H1 (cell line): ENCODE data around the gene DLK1. TPM values are rescaled to one million over a fixed set of nuclear protein-coding genes. Genes with fewer than 3 reads are reported as not detected.

ENCODE experiments used
- CTCF ChIA-PET: fragments of 300-600 bp; sonication (Branson Sonifier 250); formaldehyde crosslinking; loops from one replicate; lab custom pipeline; 2021; ENCODE audit not compliant: partially characterized antibody; lab: Charles Lee
- POLR2A ChIA-PET: fragments of 300-600 bp; sonication (Branson Sonifier 250); formaldehyde crosslinking; loops from one replicate; lab custom pipeline; 2021; ENCODE audit warnings: inconsistent platforms; ENCODE audit not compliant: partially characterized antibody; lab: Charles Lee
- DNase-seq, 2 experiments: peaks; one replicate each; pipeline versions ENCODE4 v3.0.0 to v3.0.0-alpha.2; 2010 to 2022; ENCODE audit warnings: low spot score in 2 of 2, low read depth in 1 of 2, mixed read lengths in 1 of 2
- FAIRE-seq: peaks from 2 replicates; lab custom pipeline; 2011; peaks lifted over from hg19 to GRCh38; lab: Jason Lieb, UNC
- H2AFZ ChIP-seq: 2 replicates; pipeline ENCODE4 v1.8.1; 2012; ENCODE audit warnings: low read length, inconsistent platforms
- H2AK5ac ChIP-seq: 2 replicates; pipeline ENCODE4 v1.6.1; 2013; ENCODE audit warnings: low read depth, low read length
- H2BK120ac ChIP-seq: replicated peaks from 2 replicates; pipeline ENCODE3; 2013; ENCODE audit warnings: low read depth, low read length, inconsistent platforms
- H2BK12ac ChIP-seq: 2 replicates; pipeline ENCODE4 v1.6.1; 2013; ENCODE audit warnings: low read depth, low read length
- H2BK15ac ChIP-seq: 2 replicates; pipeline ENCODE4 v1.6.1; 2013; ENCODE audit warnings: low read length
- H2BK20ac ChIP-seq: 2 replicates; pipeline ENCODE4 v1.6.1; 2013; ENCODE audit warnings: low read length
- H2BK5ac ChIP-seq: 2 replicates; pipeline ENCODE4 v1.6.1; 2013; ENCODE audit warnings: low read depth, low read length
- H3K14ac ChIP-seq: 2 replicates; pipeline ENCODE4 v1.6.1; 2013; ENCODE audit warnings: inconsistent platforms; ENCODE audit not compliant: insufficient read length
- H3K18ac ChIP-seq: 2 replicates; pipeline ENCODE4 v1.6.1; 2013; ENCODE audit warnings: low read length; ENCODE audit errors: extremely low read depth
- H3K23ac ChIP-seq: 2 replicates; pipeline ENCODE4 v1.6.1; 2013; ENCODE audit warnings: inconsistent platforms; ENCODE audit not compliant: insufficient read length
- H3K23me2 ChIP-seq: 2 replicates; pipeline ENCODE4 v1.6.1; 2013; ENCODE audit warnings: low read depth, low read length
- H3K27ac ChIP-seq: 2 replicates; pipeline ENCODE4 v1.6.1; 2011; ENCODE audit warnings: low read depth, low read length, inconsistent platforms
- H3K27me3 ChIP-seq, 4 experiments: replicated peaks in 1 of 4; 1 replicate in 1 of 4; 2 replicates in 3 of 4; pipeline versions ENCODE4 v1.6.1 to v1.8.1; 2011 to 2013; ENCODE audit warnings: low read length in 3 of 4, mild to moderate bottlenecking in 3 of 4, inconsistent platforms in 2 of 4, mixed read lengths in 2 of 4, moderate library complexity in 1 of 4; ENCODE audit not compliant: control insufficient read depth in 3 of 4, insufficient read depth in 3 of 4; ENCODE audit errors: extremely low read depth in 1 of 4
- H3K36me3 ChIP-seq, 4 experiments: 2 replicates each; pipeline versions ENCODE4 v1.6.1 to v1.8.1; 2011 to 2013; ENCODE audit warnings: mild to moderate bottlenecking in 4 of 4, low read length in 3 of 4, moderate library complexity in 2 of 4, control low read depth in 1 of 4, inconsistent platforms in 1 of 4; ENCODE audit not compliant: insufficient read depth in 4 of 4, control insufficient read depth in 2 of 4
- H3K4ac ChIP-seq: replicated peaks from 2 replicates; pipeline ENCODE3; 2013; ENCODE audit warnings: low read length, low read depth, mixed read lengths, inconsistent platforms; ENCODE audit not compliant: insufficient read length
- H3K4me1 ChIP-seq, 4 experiments: replicated peaks in 1 of 4; 1 replicate in 1 of 4; 2 replicates in 3 of 4; pipeline versions ENCODE4 v1.6.1 to v1.8.1; 2011 to 2013; ENCODE audit warnings: low read length in 3 of 4, inconsistent platforms in 2 of 4, mixed read lengths in 1 of 4; ENCODE audit not compliant: insufficient read depth in 4 of 4, control insufficient read depth in 3 of 4
- H3K4me2 ChIP-seq, 2 experiments: 2 replicates each; pipeline versions ENCODE4 v1.6.1 to v1.8.1; 2011 to 2013; ENCODE audit warnings: low read depth in 2 of 2, low read length in 2 of 2, control low read depth in 1 of 2, inconsistent platforms in 1 of 2, mild to moderate bottlenecking in 1 of 2; ENCODE audit not compliant: insufficient read depth in 1 of 2
- H3K4me3 ChIP-seq, 4 experiments: fragments of 200-600, 300-600 bp in 1 of 4; sonication (generic), shearing (Covaris generic), sonication (Bioruptor Twin) in 1 of 4; 2 replicates each; pipeline versions ENCODE4 v1.5.1 to v1.8.1; 2011 to 2016; ENCODE audit warnings: low read length in 4 of 4, low read depth in 3 of 4, control low read depth in 2 of 4, inconsistent platforms in 2 of 4, mild to moderate bottlenecking in 2 of 4, mixed read lengths in 1 of 4, moderate library complexity in 1 of 4; ENCODE audit not compliant: insufficient read depth in 2 of 4; ENCODE audit errors: extremely low read depth in 1 of 4
- H3K56ac ChIP-seq: replicated peaks from 2 replicates; pipeline ENCODE3; 2013; ENCODE audit warnings: low read depth, mild to moderate bottlenecking, mixed read lengths, low read length, inconsistent platforms; ENCODE audit not compliant: insufficient read length
- H3K79me1 ChIP-seq: 2 replicates; pipeline ENCODE4 v1.6.1; 2013; ENCODE audit warnings: low read depth, low read length, control low read depth
- H3K79me2 ChIP-seq, 2 experiments: 2 replicates each; pipeline versions ENCODE4 v1.6.1 to v1.8.1; 2012 to 2013; ENCODE audit warnings: low read length in 2 of 2, mild to moderate bottlenecking in 2 of 2, inconsistent platforms in 1 of 2; ENCODE audit not compliant: insufficient read depth in 2 of 2, control insufficient read depth in 1 of 2
- H3K9ac ChIP-seq, 4 experiments: replicated peaks in 1 of 4; 1 replicate in 1 of 4; 2 replicates in 3 of 4; pipeline versions ENCODE4 v1.6.1 to v1.8.1; 2011 to 2013; ENCODE audit warnings: low read depth in 3 of 4, low read length in 3 of 4, control low read depth in 2 of 4, mild to moderate bottlenecking in 2 of 4, moderate library complexity in 2 of 4, inconsistent platforms in 1 of 4; ENCODE audit errors: extremely low read depth in 1 of 4
- H3K9me3 ChIP-seq, 2 experiments: 2 replicates each; pipeline versions ENCODE4 v1.6.1 to v1.8.1; 2012 to 2013; ENCODE audit warnings: mild to moderate bottlenecking in 2 of 2, moderate library complexity in 2 of 2, control low read depth in 1 of 2, inconsistent platforms in 1 of 2, low read depth in 1 of 2, low read length in 1 of 2, mixed read lengths in 1 of 2; ENCODE audit not compliant: insufficient read depth in 2 of 2
- H4K20me1 ChIP-seq, 2 experiments: replicated peaks in 1 of 2; 2 replicates each; pipeline versions ENCODE3 to v1.8.1; 2011 to 2013; ENCODE audit warnings: inconsistent platforms in 2 of 2, low read length in 2 of 2, mild to moderate bottlenecking in 1 of 2; ENCODE audit not compliant: insufficient read depth in 2 of 2, control insufficient read depth in 1 of 2
- H4K5ac ChIP-seq: 2 replicates; pipeline ENCODE4 v1.6.1; 2013; ENCODE audit warnings: low read length, low read depth, mixed read lengths, inconsistent platforms; ENCODE audit not compliant: insufficient read length
- H4K8ac ChIP-seq: 2 replicates; pipeline ENCODE4 v1.8.0; 2013; ENCODE audit warnings: mild to moderate bottlenecking, moderate library complexity, low read length, inconsistent platforms; ENCODE audit not compliant: insufficient read depth; ENCODE audit errors: extremely low read depth
- H4K91ac ChIP-seq: replicated peaks from 2 replicates; pipeline ENCODE3; 2013; ENCODE audit warnings: low read length, mixed read lengths, inconsistent platforms; ENCODE audit not compliant: insufficient read length
- CBX8 ChIP-seq: fragments of 300-800, 300-1000 bp; sonication (generic); IDR thresholded peaks from 2 replicates; pipeline ENCODE4 v1.7.1; 2016; ENCODE audit warnings: low read depth, low read length, borderline replicate concordance
- CTBP2 ChIP-seq: IDR thresholded peaks from 2 replicates; pipeline ENCODE4 v1.7.0; 2011; ENCODE audit warnings: borderline replicate concordance, mild to moderate bottlenecking, moderate library complexity, mixed read lengths, low read length; ENCODE audit not compliant: insufficient read depth, insufficient read length
- EZH2 ChIP-seq: fragments of 200-600 bp; sonication (generic); IDR thresholded peaks from 2 replicates; pipeline ENCODE4 v1.7.1; 2012; ENCODE audit warnings: low read depth, mild to moderate bottlenecking, moderate library complexity, low read length, inconsistent platforms; ENCODE audit not compliant: severe bottlenecking
- GTF2F1 ChIP-seq: IDR thresholded peaks from 2 replicates; pipeline ENCODE4 v1.6.1; 2012; ENCODE audit warnings: low read depth, low read length, improper control_type of control experiment, borderline replicate concordance
- HDAC6 ChIP-seq: IDR thresholded peaks from one replicate; pipeline ENCODE4 v1.7.1; 2012; ENCODE audit warnings: low read depth, mild to moderate bottlenecking, inconsistent platforms, low read length, moderate library complexity
- JUND ChIP-seq: IDR thresholded peaks from 2 replicates; pipeline ENCODE4 v1.6.1; 2011; ENCODE audit warnings: mild to moderate bottlenecking, improper control_type of control experiment, low read length
- KDM1A ChIP-seq: fragments of 200-600, 300-600 bp; sonication (generic); IDR thresholded peaks from 2 replicates; pipeline ENCODE4 v1.7.1; 2016; ENCODE audit warnings: mild to moderate bottlenecking, low read length, borderline replicate concordance
- SIN3A ChIP-seq, 2 experiments: IDR thresholded peaks in 1 of 2; conservative IDR thresholded peaks in 1 of 2; 2 replicates each; pipeline ENCODE4 v1.6.1; 2011 to 2012; ENCODE audit warnings: low read length in 2 of 2, improper control_type of control experiment in 1 of 2, low read depth in 1 of 2, mild to moderate bottlenecking in 1 of 2
- SP4 ChIP-seq: IDR thresholded peaks from 2 replicates; pipeline ENCODE4 v1.6.1; 2012; ENCODE audit warnings: low read length, inconsistent platforms
- SRF ChIP-seq: IDR thresholded peaks from 2 replicates; pipeline ENCODE4 v1.6.1; 2011; ENCODE audit warnings: mild to moderate bottlenecking, low read depth, low read length, moderate library complexity
- SUZ12 ChIP-seq: fragments of 200-600 bp; sonication (generic); IDR thresholded peaks from 2 replicates; pipeline ENCODE4 v1.6.1; 2012; ENCODE audit warnings: mild to moderate bottlenecking, inconsistent platforms, low read length, moderate library complexity, mixed read lengths
- TBP ChIP-seq: IDR thresholded peaks from 2 replicates; pipeline ENCODE4 v1.6.1; 2011; ENCODE audit warnings: low read depth, low read length, improper control_type of control experiment
- WGBS, 2 experiments: shearing (Covaris generic) in 1 of 2; methylation state at CpG; one replicate each; pipeline versions ENCODE4 v1.1.6 to v1.1.7; 2013 to 2015; ENCODE audit warnings: low lambda C conversion rate in 2 of 2, mixed read lengths in 2 of 2, inconsistent platforms in 1 of 2, low coverage in 1 of 2, missing lambda C conversion rate in 1 of 2; ENCODE audit not compliant: insufficient replicate concordance in 2 of 2, insufficient coverage in 1 of 2, insufficient read length in 1 of 2; ENCODE audit errors: extremely low coverage in 1 of 2, missing lambda C conversion rate in 1 of 2; 5-methylcytosine and 5-hydroxymethylcytosine counted together
- polyA plus RNA-seq, 7 experiments: library from polyadenylated mRNA; depleted of rRNA in 3 of 7; stranded (reverse) in 5 of 7; unstranded in 2 of 7; fragments of >200 nt in 5 of 7; fragments of 200-250 nt in 2 of 7; gene quantifications; 1 replicate in 5 of 7; 2 replicates in 1 of 7; 4 replicates in 1 of 7; pipeline versions ENCODE4 v1.2.1 to v1.2.3, GENCODE V29; 2011 to 2013; ENCODE audit warnings: missing spikeins in 2 of 7, mixed read lengths in 2 of 7
- total RNA-seq: library from RNA; stranded (reverse); fragmentation: NEBNext Ultra II Directional; extraction: Animal tissue kit (Norgen Biotek cat#: 25700); gene quantifications from 2 replicates; pipeline ENCODE4 v1.2.1, GENCODE V29; 2021

The DLK1 gene
- total and polyA plus RNA-seq, 2 of the 8 experiments (the other 6 are each of a cell fraction or from before 2014, with no cell fraction given), result 1.3 to 2.4 TPM

GRCh38 chr14:100777818-100778525 is 51.3 kb downstream of the DLK1 start:
- no peak for FAIRE-seq
- POLR2A ChIA-PET, result no interaction called here
- H2BK12ac ChIP-seq, result no peak overlapping the region
- TF ChIP-seq KDM1A, result no peak
- TF ChIP-seq SIN3A (conservative IDR thresholded peaks at IDR 0.05 in 1 of 2, IDR thresholded peaks at IDR 0.05 in 1 of 2; ENCODE audit: low read depth in 1 of 2, low read length in 2 of 2), result no peak
- TF ChIP-seq JUND, result no peak
- no peak for TF ChIP-seq CTBP2
- TF ChIP-seq EZH2, result no peak
- no peak for TF ChIP-seq CBX8
- TF ChIP-seq HDAC6, result no peak
- TF ChIP-seq TBP, result no peak
- no peak for TF ChIP-seq SRF
- TF ChIP-seq SP4, result no peak
- no peak for TF ChIP-seq GTF2F1
- no peak for TF ChIP-seq SUZ12

More at GRCh38 chr14:100777818-100778525, 51.3 kb downstream of the DLK1 start:
- no peak overlapping the region for H3K27ac ChIP-seq
- H3K36me3 ChIP-seq, result no peaks in the 10 kb centered on the region
- H3K23ac ChIP-seq, result no peak overlapping the region
- H4K20me1 ChIP-seq, result no peaks in the 10 kb centered on the region
- CTCF ChIA-PET, result interaction anchor here (0.6 to 0.7 kb wide), 2 partner anchors 122 to 882 kb away, joined by 3 read pairs; no protein-coding TSS in a partner anchor
- no peaks in the 10 kb centered on the region for H3K4me1 ChIP-seq
- no peak overlapping the region for H4K8ac ChIP-seq
- no peak overlapping the region for H4K5ac ChIP-seq
- H2BK20ac ChIP-seq, result no peak overlapping the region
- no peaks in the 10 kb centered on the region for H3K79me1 ChIP-seq
- no peak overlapping the region for H3K4me3 ChIP-seq
- H3K79me2 ChIP-seq, result no peaks in the 10 kb centered on the region
- WGBS, 2 experiments, result 93% methylated on average over 22 of the region's 22 CpGs; no CpG with 5 or more reads in 1 of the 2 experiments
- no peak overlapping the region for H2BK15ac ChIP-seq
- H3K9ac ChIP-seq, result no peak overlapping the region
- no peak overlapping the region for H3K4me2 ChIP-seq
- H3K14ac ChIP-seq, result no peak overlapping the region
- H4K91ac ChIP-seq, result no peak overlapping the region
- no peak overlapping the region for H2BK5ac ChIP-seq
- no peak overlapping the region for H2BK120ac ChIP-seq
- DNase-seq, result no peak
- H2AK5ac ChIP-seq, result no peak overlapping the region
- no peak overlapping the region for H3K56ac ChIP-seq
- no peaks in the 10 kb centered on the region for H3K23me2 ChIP-seq
- H2AFZ ChIP-seq, result no peak overlapping the region
- H3K18ac ChIP-seq, result no peak overlapping the region
- H3K4ac ChIP-seq, result no peak overlapping the region
- H3K27me3 ChIP-seq, result no peaks in the 10 kb centered on the region; a peak in 1 of 7 replicates
- H3K9me3 ChIP-seq, result no peaks in the 10 kb centered on the region
